Measurements from ENCODE around the gene LLGL1. TPM values are rescaled to one million over a fixed set of nuclear protein-coding genes. Genes with fewer than 3 reads are reported as not detected.

LLGL1 gene
- total and polyA plus RNA-seq, 2 donors (not counting 3 experiments of a cell fraction or from before 2014, with no cell fraction given) = 34.9 to 47.1 TPM

GRCh38 chr17:18262111-18262510 is 36.7 kb downstream of the LLGL1 start:
- Histone ChIP-seq H4K20me1 (replicated peaks; ENCODE audit: control insufficient read depth, extremely low read depth, insufficient read depth, low read length) (no peaks in the 10 kb centered on the region), H3K4me2 (ENCODE audit: insufficient read depth, low read length) (no peak overlapping the region), H3K9ac (replicated peaks; ENCODE audit: extremely low read depth, insufficient read depth, low read length) (no peak overlapping the region), H3K79me2 (ENCODE audit: control insufficient read depth, insufficient read depth, low read length) (peaks cover 8% of the 10 kb centered on the region), H3K4me1 (ENCODE audit: control insufficient read depth, extremely low read depth, insufficient read depth, low read length) (peaks cover 11% of the 10 kb centered on the region), H2AFZ (ENCODE audit: low read depth, low read length) (no peak overlapping the region), H3K9me3 (replicated peaks; ENCODE audit: control insufficient read depth, insufficient read depth, low read length) (no peaks in the 10 kb centered on the region), H3K9me1 (replicated peaks; ENCODE audit: control insufficient read depth, extremely low read depth, insufficient read depth, low read length) (no peaks in the 10 kb centered on the region), H3K36me3 (ENCODE audit: control insufficient read depth in 2 of 2, extremely low read depth in 1 of 2, insufficient read depth in 2 of 2, low read length in 2 of 2) (peaks cover 2 to 20% of the 10 kb centered on the region in 2 experiments), H3K27me3 (ENCODE audit: control insufficient read depth in 2 of 2, insufficient read depth in 2 of 2, low read length in 2 of 2) (no peaks in the 10 kb centered on the region), H3K27ac (ENCODE audit: insufficient read depth, low read depth, low read length) (no peak overlapping the region), H3K4me3 (replicated peaks in 1 of 3; ENCODE audit: insufficient read depth in 1 of 3, low read depth in 1 of 3, low read length in 3 of 3) (no peak overlapping the region)
- TF ChIP-seq EZH2 (IDR thresholded peaks at IDR 0.05; ENCODE audit: borderline replicate concordance, low read depth, low read length, severe bottlenecking) = no peak
- TF ChIP-seq JUN (IDR thresholded peaks at IDR 0.05; ENCODE audit: borderline replicate concordance, insufficient read depth, insufficient read length, low read depth) = no peak
- intact Hi-C loops (cut with micrococcal nuclease) (no loop called here), dilution Hi-C loops (cut with MboI; ENCODE audit: extremely low pct_ligation_motif_present, low sequenced_read_pairs) (no loop called here)
- DNase-seq (ENCODE audit: low read depth, low spot score) (no peak), FAIRE-seq (no peak)
- POLR2A ChIA-PET = no interaction called here
- BruUV-seq (replicated peaks) = no TSS peak
- CTCF ChIA-PET = no interaction called here

GRCh38 chr17:18262641-18263040 is 37.2 kb downstream of the LLGL1 start:
- H2AFZ ChIP-seq (ENCODE audit: low read depth, low read length) = no peak overlapping the region
- no peaks in the 10 kb centered on the region for H3K9me3 ChIP-seq (replicated peaks; ENCODE audit: control insufficient read depth, insufficient read depth, low read length)
- H3K27ac ChIP-seq (ENCODE audit: insufficient read depth, low read depth, low read length) = no peak overlapping the region
- no peak overlapping the region for H3K4me3 ChIP-seq (replicated peaks in 1 of 3; ENCODE audit: insufficient read depth in 1 of 3, low read depth in 1 of 3, low read length in 3 of 3)
- ChIA-PET CTCF (interaction anchor here (1.4 kb wide), 1 partner anchor 15 kb away, joined by 3 read pairs; no protein-coding TSS in a partner anchor), POLR2A (no interaction called here)
- DNase-seq (ENCODE audit: low read depth, low spot score) (no peak), FAIRE-seq (no peak)
- H3K9ac ChIP-seq (replicated peaks; ENCODE audit: extremely low read depth, insufficient read depth, low read length) = no peak overlapping the region
- H3K4me2 ChIP-seq (ENCODE audit: insufficient read depth, low read length) = no peak overlapping the region
- dilution Hi-C loops (cut with MboI; ENCODE audit: extremely low pct_ligation_motif_present, low sequenced_read_pairs) = no loop called here
- no peak for TF ChIP-seq EZH2 (IDR thresholded peaks at IDR 0.05; ENCODE audit: borderline replicate concordance, low read depth, low read length, severe bottlenecking)
- TF ChIP-seq JUN (IDR thresholded peaks at IDR 0.05; ENCODE audit: borderline replicate concordance, insufficient read depth, insufficient read length, low read depth) = no peak
- no peak for TF ChIP-seq MAX (IDR thresholded peaks at IDR 0.05; ENCODE audit: insufficient read depth, insufficient read length)
- TF ChIP-seq POLR2A (IDR thresholded peaks at IDR 0.05; ENCODE audit: low read depth, low read length) = no peak
- no peak for TF ChIP-seq POLR2AphosphoS5 (IDR thresholded peaks at IDR 0.05; ENCODE audit: insufficient read depth, low read depth, low read length)
- no peak for TF ChIP-seq MYC (IDR thresholded peaks at IDR 0.05; ENCODE audit: low read depth, low read length)
- TF ChIP-seq, protein P1, sequence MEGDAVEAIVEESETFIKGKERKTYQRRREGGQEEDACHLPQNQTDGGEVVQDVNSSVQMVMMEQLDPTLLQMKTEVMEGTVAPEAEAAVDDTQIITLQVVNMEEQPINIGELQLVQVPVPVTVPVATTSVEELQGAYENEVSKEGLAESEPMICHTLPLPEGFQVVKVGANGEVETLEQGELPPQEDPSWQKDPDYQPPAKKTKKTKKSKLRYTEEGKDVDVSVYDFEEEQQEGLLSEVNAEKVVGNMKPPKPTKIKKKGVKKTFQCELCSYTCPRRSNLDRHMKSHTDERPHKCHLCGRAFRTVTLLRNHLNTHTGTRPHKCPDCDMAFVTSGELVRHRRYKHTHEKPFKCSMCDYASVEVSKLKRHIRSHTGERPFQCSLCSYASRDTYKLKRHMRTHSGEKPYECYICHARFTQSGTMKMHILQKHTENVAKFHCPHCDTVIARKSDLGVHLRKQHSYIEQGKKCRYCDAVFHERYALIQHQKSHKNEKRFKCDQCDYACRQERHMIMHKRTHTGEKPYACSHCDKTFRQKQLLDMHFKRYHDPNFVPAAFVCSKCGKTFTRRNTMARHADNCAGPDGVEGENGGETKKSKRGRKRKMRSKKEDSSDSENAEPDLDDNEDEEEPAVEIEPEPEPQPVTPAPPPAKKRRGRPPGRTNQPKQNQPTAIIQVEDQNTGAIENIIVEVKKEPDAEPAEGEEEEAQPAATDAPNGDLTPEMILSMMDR (IDR thresholded peaks at IDR 0.05; ENCODE audit: extremely low read depth in 1 of 2, insufficient read depth in 1 of 2, low read depth in 1 of 2, low read length in 2 of 2) = no peak
- TF ChIP-seq FOS (IDR thresholded peaks at IDR 0.05; ENCODE audit: borderline replicate concordance, insufficient read depth, low read length) = no peak
- TF ChIP-seq GATA2 (IDR thresholded peaks at IDR 0.05; ENCODE audit: insufficient read depth, insufficient read length, low read depth, low read length) = no peak
- H4K20me1 ChIP-seq (replicated peaks; ENCODE audit: control insufficient read depth, extremely low read depth, insufficient read depth, low read length) = no peaks in the 10 kb centered on the region
- BruUV-seq (replicated peaks) = no TSS peak
- H3K9me1 ChIP-seq (replicated peaks; ENCODE audit: control insufficient read depth, extremely low read depth, insufficient read depth, low read length) = no peaks in the 10 kb centered on the region
- no peaks in the 10 kb centered on the region for H3K27me3 ChIP-seq (ENCODE audit: control insufficient read depth in 2 of 2, insufficient read depth in 2 of 2, low read length in 2 of 2)
- peaks cover 2 to 20% of the 10 kb centered on the region in 2 experiments for H3K36me3 ChIP-seq (ENCODE audit: control insufficient read depth in 2 of 2, extremely low read depth in 1 of 2, insufficient read depth in 2 of 2, low read length in 2 of 2)
- H3K4me1 ChIP-seq (ENCODE audit: control insufficient read depth, extremely low read depth, insufficient read depth, low read length) = peaks cover 8% of the 10 kb centered on the region
- intact Hi-C loops (cut with micrococcal nuclease) = no loop called here
- H3K79me2 ChIP-seq (ENCODE audit: control insufficient read depth, insufficient read depth, low read length) = peaks cover 3% of the 10 kb centered on the region
